ENCODE measurements around the gene TSPAN3.

TSPAN3 gene

DNA sequence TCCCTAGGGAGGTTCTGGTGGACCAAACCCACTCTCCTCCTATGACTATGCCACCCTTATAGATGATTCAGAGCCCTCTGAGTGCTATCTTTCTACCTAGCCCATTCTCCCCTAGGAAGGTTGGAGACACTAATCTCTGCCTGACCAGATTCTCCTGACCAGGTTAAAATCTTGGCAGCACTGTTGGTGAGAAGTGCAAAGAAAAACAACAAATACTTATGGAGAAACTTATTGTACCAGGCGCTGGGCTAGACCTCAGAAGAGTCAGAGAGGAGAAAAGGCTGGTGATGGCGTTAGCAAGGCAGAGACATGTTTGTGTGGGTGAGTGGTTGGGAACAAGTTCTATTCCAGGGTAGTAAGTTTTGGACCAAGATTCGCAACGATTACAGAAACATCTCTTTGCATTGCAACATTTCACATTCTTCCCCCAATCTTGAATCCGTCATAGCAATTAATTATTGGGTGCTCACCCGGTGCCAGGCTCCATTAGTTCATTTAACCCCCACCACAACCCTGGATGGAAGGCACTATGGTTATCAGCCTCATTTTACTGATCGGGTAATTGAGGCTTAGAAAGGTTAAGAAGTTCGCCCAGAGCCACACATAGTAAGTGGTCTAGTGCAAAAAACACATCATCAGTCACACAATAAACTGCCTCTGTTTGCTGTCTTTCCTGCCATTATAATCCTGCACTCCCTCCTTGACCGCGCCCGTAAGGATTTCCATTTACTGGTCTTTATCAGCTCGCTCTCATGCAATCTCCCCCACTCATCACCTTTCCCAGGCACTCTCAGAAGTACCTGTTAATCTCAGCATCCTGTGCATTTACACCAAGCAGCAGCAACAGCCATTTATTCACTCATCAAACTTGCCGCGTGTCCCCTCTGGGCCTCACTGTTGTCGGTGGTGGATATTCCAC, 655 bp upstream of the TSPAN3 start:
- no peaks in the 10 kb centered on the region for H3K27me3 Mint-ChIP-seq
- DNase-seq (ENCODE audit: low spot score in 2 of 2) (no peak), ATAC-seq (ENCODE audit: low read depth) (no peak)
- H3K4me3 Mint-ChIP-seq: peak overlapping the region; percentile 90
- no peaks in the 10 kb centered on the region for H3K9me3 Mint-ChIP-seq
- peaks cover 34% of the 10 kb centered on the region for H3K4me1 Mint-ChIP-seq
- H3K36me3 Mint-ChIP-seq: peaks cover 8% of the 10 kb centered on the region
- peak overlapping the region; percentile 86 for H3K27ac Mint-ChIP-seq

DNA sequence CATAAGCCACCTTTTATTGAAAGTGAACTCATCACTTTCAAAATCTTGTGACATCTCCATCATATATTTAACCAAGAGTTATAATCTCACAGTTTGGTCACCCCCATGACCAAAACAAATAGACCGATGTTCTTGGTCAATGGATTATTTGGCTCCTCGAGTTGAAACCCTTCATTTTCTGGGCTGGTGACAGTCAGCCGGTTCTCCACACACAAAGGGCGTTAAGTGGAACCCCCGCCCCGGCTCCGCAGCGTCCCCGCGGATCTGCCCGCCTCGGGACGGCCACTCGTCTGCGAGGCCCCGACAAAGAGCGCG, 772 bp downstream of the TSPAN3 start:
- Mint-ChIP-seq H3K4me3 (peak overlapping the region; percentile 83), H3K27me3 (no peaks in the 10 kb centered on the region), H3K36me3 (peaks cover 9% of the 10 kb centered on the region), H3K27ac (peak overlapping the region; percentile 86), H3K4me1 (peaks cover 36% of the 10 kb centered on the region), H3K9me3 (no peaks in the 10 kb centered on the region)
- DNase-seq (ENCODE audit: low spot score in 2 of 2) (no peak), ATAC-seq (ENCODE audit: low read depth) (no peak)

GRCh38 chr15:77069521-77070121, 1.3 kb downstream of the TSPAN3 start:
- H3K27me3 Mint-ChIP-seq: no peaks in the 10 kb centered on the region
- DNase-seq (ENCODE audit: low spot score in 2 of 2) (no peak), ATAC-seq (ENCODE audit: low read depth) (no peak)
- H3K36me3 Mint-ChIP-seq: peaks cover 12% of the 10 kb centered on the region
- H3K9me3 Mint-ChIP-seq: no peaks in the 10 kb centered on the region
- H3K4me1 Mint-ChIP-seq: peaks cover 40% of the 10 kb centered on the region
- H3K27ac Mint-ChIP-seq: peak overlapping the region; percentile 86
- peak overlapping the region; percentile 83 for H3K4me3 Mint-ChIP-seq

- H3K4me1 Mint-ChIP-seq: peaks cover 45% of the 10 kb centered on the region
- peaks cover 15% of the 10 kb centered on the region for H3K36me3 Mint-ChIP-seq
- no peak for DNase-seq (ENCODE audit: low spot score in 2 of 2)
- no peak for ATAC-seq (ENCODE audit: low read depth)
- no peaks in the 10 kb centered on the region for H3K9me3 Mint-ChIP-seq
- H3K27me3 Mint-ChIP-seq: no peaks in the 10 kb centered on the region
- H3K27ac Mint-ChIP-seq: peak overlapping the region; percentile 33
- H3K4me3 Mint-ChIP-seq: peak overlapping the region; percentile 52
These were observed 2.3 kb downstream of the TSPAN3 start for GRCh38 chr15:77068633-77069032.

DNA sequence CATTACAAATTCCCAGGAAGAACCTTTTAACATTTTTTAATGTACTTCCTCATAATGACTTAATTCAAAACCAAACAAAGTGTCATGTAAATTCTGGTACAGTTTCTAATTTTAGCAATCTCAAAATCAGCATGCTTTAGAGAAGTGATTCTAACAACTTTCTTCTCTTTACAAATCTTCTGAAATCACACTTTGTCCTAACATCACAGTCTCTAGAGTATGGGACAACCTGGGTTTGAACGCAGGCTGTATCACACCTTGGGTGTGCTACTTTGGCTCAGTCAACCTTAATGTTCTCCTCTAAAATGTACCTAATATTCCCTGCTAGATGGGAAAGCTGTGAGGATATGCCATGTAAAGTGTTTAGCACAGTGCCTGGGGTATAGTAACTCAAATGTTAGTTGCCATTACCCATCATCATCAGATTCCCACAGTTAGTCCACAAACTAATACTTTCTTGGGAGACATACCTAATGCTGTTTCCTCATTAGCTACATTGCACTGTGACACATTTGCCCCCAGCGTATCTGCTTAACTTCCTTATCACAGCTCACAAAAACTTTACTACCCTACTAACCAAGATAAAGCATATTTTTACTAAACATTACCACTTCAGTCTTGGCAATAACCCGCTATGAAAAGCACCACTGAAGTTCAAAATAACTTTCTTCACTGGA, 3.1 kb downstream of the TSPAN3 start:
- peak; percentile 22 for ATAC-seq (ENCODE audit: low read depth)
- peaks cover 51% of the 10 kb centered on the region for H3K4me1 Mint-ChIP-seq
- no peaks in the 10 kb centered on the region for H3K27me3 Mint-ChIP-seq
- H3K9me3 Mint-ChIP-seq: no peaks in the 10 kb centered on the region
- H3K36me3 Mint-ChIP-seq: peaks cover 15% of the 10 kb centered on the region
- peak overlapping the region; percentile 73 for H3K4me3 Mint-ChIP-seq
- no peak for DNase-seq (ENCODE audit: low spot score in 2 of 2)
- peak overlapping the region; percentile 87 for H3K27ac Mint-ChIP-seq

- ATAC-seq (ENCODE audit: low read depth) (no peak), DNase-seq (ENCODE audit: low spot score in 2 of 2) (no peak)
- peaks cover 53% of the 10 kb centered on the region for H3K4me1 Mint-ChIP-seq
- peaks cover 15% of the 10 kb centered on the region for H3K36me3 Mint-ChIP-seq
- no peaks in the 10 kb centered on the region for H3K27me3 Mint-ChIP-seq
- no peaks in the 10 kb centered on the region for H3K9me3 Mint-ChIP-seq
- peak overlapping the region; percentile 87 for H3K27ac Mint-ChIP-seq
- H3K4me3 Mint-ChIP-seq: peak overlapping the region; percentile 73
These were observed 3.8 kb downstream of the TSPAN3 start for GRCh38 chr15:77066971-77067690.

GRCh38 chr15:77064539-77065308, 6.2 kb downstream of the TSPAN3 start:
- Mint-ChIP-seq H3K27ac (no peak overlapping the region), H3K4me1 (peaks cover 56% of the 10 kb centered on the region), H3K9me3 (no peaks in the 10 kb centered on the region), H3K4me3 (no peak overlapping the region), H3K36me3 (peaks cover 16% of the 10 kb centered on the region), H3K27me3 (no peaks in the 10 kb centered on the region)
- ATAC-seq (ENCODE audit: low read depth) (no peak), DNase-seq (ENCODE audit: low spot score in 2 of 2) (no peak)

DNA sequence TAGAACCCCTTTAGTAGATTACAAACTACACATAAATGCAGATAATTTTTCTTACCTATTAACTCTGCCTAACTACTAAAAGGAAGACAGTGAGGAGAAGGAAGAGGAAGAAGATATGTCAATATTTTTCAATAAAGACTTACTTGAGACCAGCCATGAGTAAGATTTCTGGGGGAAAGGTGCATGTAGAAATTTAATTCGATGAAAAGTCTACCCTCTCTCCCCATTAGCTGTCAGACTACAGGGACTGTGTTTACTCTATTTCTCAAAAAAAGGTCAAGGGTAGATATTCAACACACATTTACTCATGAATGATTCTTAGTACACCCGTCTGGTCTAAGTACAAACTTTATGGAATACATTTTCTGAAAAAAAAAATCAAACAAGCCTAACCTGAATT, 6.8 kb downstream of the TSPAN3 start:
- Mint-ChIP-seq H3K27ac (no peak overlapping the region), H3K4me3 (no peak overlapping the region), H3K9me3 (no peaks in the 10 kb centered on the region), H3K4me1 (peaks cover 54% of the 10 kb centered on the region), H3K36me3 (peaks cover 13% of the 10 kb centered on the region), H3K27me3 (no peaks in the 10 kb centered on the region)
- DNase-seq (ENCODE audit: low spot score in 2 of 2) (no peak), ATAC-seq (ENCODE audit: low read depth) (no peak)

- peaks cover 57% of the 10 kb centered on the region for H3K4me1 Mint-ChIP-seq
- ATAC-seq (ENCODE audit: low read depth) (no peak), DNase-seq (ENCODE audit: low spot score in 2 of 2) (no peak)
- peaks cover 12% of the 10 kb centered on the region for H3K36me3 Mint-ChIP-seq
- H3K27me3 Mint-ChIP-seq: no peaks in the 10 kb centered on the region
- H3K27ac Mint-ChIP-seq: no peak overlapping the region
- H3K4me3 Mint-ChIP-seq: no peak overlapping the region
- H3K9me3 Mint-ChIP-seq: no peaks in the 10 kb centered on the region
These were observed 7.7 kb downstream of the TSPAN3 start for GRCh38 chr15:77063249-77063648.

- H3K36me3 Mint-ChIP-seq: peaks cover 10% of the 10 kb centered on the region
- H3K27ac Mint-ChIP-seq: peak overlapping the region; percentile 37
- no peak for DNase-seq (ENCODE audit: low spot score in 2 of 2)
- H3K9me3 Mint-ChIP-seq: no peaks in the 10 kb centered on the region
- no peak for ATAC-seq (ENCODE audit: low read depth)
- no peaks in the 10 kb centered on the region for H3K27me3 Mint-ChIP-seq
- H3K4me1 Mint-ChIP-seq: peaks cover 58% of the 10 kb centered on the region
- no peak overlapping the region for H3K4me3 Mint-ChIP-seq
These were observed 10.4 kb downstream of the TSPAN3 start for GRCh38 chr15:77060546-77060945.

DNA sequence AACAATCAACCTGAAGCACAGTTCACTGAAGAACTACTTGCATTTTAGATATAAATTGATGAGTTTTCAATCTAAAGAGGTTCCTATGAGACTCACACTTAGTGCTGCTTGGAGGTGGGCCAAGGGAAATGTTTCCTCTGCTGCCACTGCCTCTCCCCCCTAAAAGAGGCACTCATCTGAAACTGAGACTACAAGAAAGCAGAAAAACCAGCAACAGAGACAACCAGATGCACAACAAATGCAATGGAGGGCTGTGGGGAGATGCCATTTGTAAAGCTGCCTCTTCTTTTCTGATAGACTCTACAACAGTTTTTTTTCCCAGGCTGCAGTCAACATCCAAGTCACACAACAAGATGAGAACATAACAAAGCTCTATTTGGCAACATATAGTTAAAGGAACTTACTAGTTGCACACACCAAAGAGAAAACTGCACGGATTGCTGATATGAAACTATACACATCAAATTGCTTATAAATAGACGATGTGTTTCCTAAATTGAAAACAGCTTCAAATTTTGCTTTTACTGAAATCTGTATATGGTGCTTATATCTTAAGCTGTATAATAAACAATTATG, 11.0 kb downstream of the TSPAN3 start:
- peaks cover 7% of the 10 kb centered on the region for H3K36me3 Mint-ChIP-seq
- peak overlapping the region; percentile 45 for H3K4me3 Mint-ChIP-seq
- H3K9me3 Mint-ChIP-seq: no peaks in the 10 kb centered on the region
- peaks cover 58% of the 10 kb centered on the region for H3K4me1 Mint-ChIP-seq
- H3K27me3 Mint-ChIP-seq: no peaks in the 10 kb centered on the region
- H3K27ac Mint-ChIP-seq: peak overlapping the region; percentile 37
- ATAC-seq (ENCODE audit: low read depth) (peak; percentile 26), DNase-seq (ENCODE audit: low spot score in 2 of 2) (no peak)

GRCh38 chr15:77058468-77058867, 12.4 kb downstream of the TSPAN3 start:
- no peak for DNase-seq (ENCODE audit: low spot score in 2 of 2)
- peaks cover 6% of the 10 kb centered on the region for H3K36me3 Mint-ChIP-seq
- no peak overlapping the region for H3K4me3 Mint-ChIP-seq
- H3K9me3 Mint-ChIP-seq: no peaks in the 10 kb centered on the region
- no peak for ATAC-seq (ENCODE audit: low read depth)
- no peaks in the 10 kb centered on the region for H3K27me3 Mint-ChIP-seq
- H3K27ac Mint-ChIP-seq: peak overlapping the region; percentile 4
- H3K4me1 Mint-ChIP-seq: peaks cover 56% of the 10 kb centered on the region

- Mint-ChIP-seq H3K27me3 (no peaks in the 10 kb centered on the region), H3K27ac (peak overlapping the region; percentile 4), H3K36me3 (peaks cover 6% of the 10 kb centered on the region), H3K9me3 (no peaks in the 10 kb centered on the region), H3K4me3 (no peak overlapping the region), H3K4me1 (peaks cover 51% of the 10 kb centered on the region)
- no peak for ATAC-seq (ENCODE audit: low read depth)
- no peak for DNase-seq (ENCODE audit: low spot score in 2 of 2)
These were observed 13.2 kb downstream of the TSPAN3 start for GRCh38 chr15:77057685-77058084.

Data from memory B cell (primary cell).